H9 (cell line): ENCODE data around the gene LARGE1. TPM values are rescaled to one million over a fixed set of nuclear protein-coding genes. Genes with fewer than 3 reads are reported as not detected.

Experiments
- DNase-seq: peaks from one replicate; pipeline ENCODE4 v3.0.0-alpha.2; 2017
- H2AFZ ChIP-seq: one replicate; pipeline ENCODE4 v1.6.1; 2013; ENCODE audit warnings: mild to moderate bottlenecking, low read length, control low read depth, moderate library complexity
- H2AK5ac ChIP-seq: 2 replicates; pipeline ENCODE4 v1.6.1; 2013; ENCODE audit warnings: low read length, control low read depth, mixed read lengths; ENCODE audit not compliant: insufficient read length
- H2BK120ac ChIP-seq: one replicate; pipeline ENCODE4 v1.6.1; 2013; ENCODE audit warnings: low read depth, mild to moderate bottlenecking, low read length, control low read depth, inconsistent platforms; ENCODE audit not compliant: poor library complexity, severe bottlenecking
- H2BK12ac ChIP-seq: 2 replicates; pipeline ENCODE4 v1.6.1; 2013; ENCODE audit warnings: low read length, control low read depth, mixed read lengths, low read depth; ENCODE audit not compliant: insufficient read length
- H2BK15ac ChIP-seq: 2 replicates; pipeline ENCODE4 v1.6.1; 2013; ENCODE audit warnings: low read depth, low read length, control low read depth
- H2BK20ac ChIP-seq: one replicate; pipeline ENCODE4 v1.6.1; 2013; ENCODE audit warnings: low read depth, mild to moderate bottlenecking, low read length, control low read depth, inconsistent platforms; ENCODE audit not compliant: poor library complexity, severe bottlenecking
- H2BK5ac ChIP-seq: 2 replicates; pipeline ENCODE4 v1.6.1; 2013; ENCODE audit warnings: low read length, control low read depth, mixed read lengths; ENCODE audit not compliant: insufficient read length
- H3K14ac ChIP-seq: 2 replicates; pipeline ENCODE4 v1.6.1; 2013; ENCODE audit warnings: low read length, control low read depth; ENCODE audit not compliant: insufficient read depth
- H3K18ac ChIP-seq: 2 replicates; pipeline ENCODE4 v1.6.1; 2013; ENCODE audit warnings: low read depth, mild to moderate bottlenecking, mixed read lengths, low read length, control low read depth; ENCODE audit not compliant: insufficient read length
- H3K23ac ChIP-seq: 2 replicates; pipeline ENCODE4 v1.6.1; 2013; ENCODE audit warnings: low read length, control low read depth, mixed read lengths, low read depth; ENCODE audit not compliant: insufficient read length
- H3K23me2 ChIP-seq: 2 replicates; pipeline ENCODE4 v1.6.1; 2013; ENCODE audit warnings: low read depth, mild to moderate bottlenecking, mixed read lengths, low read length, control low read depth; ENCODE audit not compliant: insufficient read length, poor library complexity, severe bottlenecking
- H3K27ac ChIP-seq: 2 replicates; pipeline ENCODE4 v1.5.1; 2013; ENCODE audit warnings: low read length, control low read depth, mixed read lengths, low read depth; ENCODE audit not compliant: insufficient read length
- H3K27me3 ChIP-seq: 2 replicates; pipeline ENCODE4 v1.6.1; 2013; ENCODE audit warnings: low read length, control low read depth, inconsistent platforms; ENCODE audit not compliant: insufficient read depth
- H3K4ac ChIP-seq: 2 replicates; pipeline ENCODE4 v1.6.1; 2013; ENCODE audit warnings: low read depth, mild to moderate bottlenecking, control low read depth, inconsistent platforms, low read length, moderate library complexity
- H3K4me1 ChIP-seq: 2 replicates; pipeline ENCODE4 v1.6.1; 2013; ENCODE audit warnings: low read length, control low read depth, inconsistent platforms; ENCODE audit not compliant: insufficient read depth
- H3K4me2 ChIP-seq: 2 replicates; pipeline ENCODE4 v1.6.1; 2013; ENCODE audit warnings: low read length, control low read depth, mixed read lengths; ENCODE audit not compliant: insufficient read length, insufficient read depth
- H3K56ac ChIP-seq: 2 replicates; pipeline ENCODE4 v1.6.1; 2013; ENCODE audit warnings: low read depth, mild to moderate bottlenecking, mixed read lengths, low read length, control low read depth; ENCODE audit not compliant: insufficient read length
- H3K79me1 ChIP-seq: 2 replicates; pipeline ENCODE4 v1.6.1; 2013; ENCODE audit warnings: low read depth, mild to moderate bottlenecking, moderate library complexity, low read length, control low read depth, inconsistent platforms; ENCODE audit not compliant: insufficient read depth, poor library complexity, severe bottlenecking
- H3K79me2 ChIP-seq: 2 replicates; pipeline ENCODE4 v1.6.1; 2013; ENCODE audit warnings: low read length, control low read depth, inconsistent platforms; ENCODE audit not compliant: insufficient read depth
- H3K9ac ChIP-seq: 2 replicates; pipeline ENCODE4 v1.6.1; 2013; ENCODE audit warnings: low read length, control low read depth, mixed read lengths; ENCODE audit not compliant: insufficient read length; ENCODE audit errors: extremely low read depth
- H3K9me3 ChIP-seq: one replicate; pipeline ENCODE4 v1.6.1; 2013; ENCODE audit warnings: low read depth, low read length, inconsistent platforms; ENCODE audit not compliant: control insufficient read depth
- H3T11ph ChIP-seq: one replicate; pipeline ENCODE4 v1.6.1; 2013; ENCODE audit warnings: mild to moderate bottlenecking, low read length, control low read depth, inconsistent platforms
- H4K20me1 ChIP-seq: one replicate; pipeline ENCODE4 v1.6.1; 2013; ENCODE audit not compliant: control insufficient read depth, insufficient read length, insufficient read depth
- H4K5ac ChIP-seq: 2 replicates; pipeline ENCODE4 v1.6.1; 2013; ENCODE audit warnings: low read depth, mild to moderate bottlenecking, mixed read lengths, low read length, control low read depth; ENCODE audit not compliant: insufficient read length
- H4K8ac ChIP-seq: replicated peaks from 2 replicates; pipeline ENCODE4 v1.6.1; 2013; ENCODE audit warnings: low read length, control low read depth, mixed read lengths, low read depth; ENCODE audit not compliant: insufficient read length
- H4K91ac ChIP-seq: 2 replicates; pipeline ENCODE4 v1.6.1; 2013; ENCODE audit warnings: low read depth, mild to moderate bottlenecking, moderate library complexity, mixed read lengths, low read length, control low read depth; ENCODE audit not compliant: insufficient read length
- H3K27ac Mint-ChIP-seq, 3 experiments: 2 replicates in 2 of 3; 3 replicates in 1 of 3; pipeline ENCODE4 v1.8.0; 2020 to 2021; ENCODE audit warnings: mixed read lengths in 3 of 3, mild to moderate bottlenecking in 1 of 3, moderate library complexity in 1 of 3
- H3K27me3 Mint-ChIP-seq: 2 replicates; pipeline ENCODE4 v1.8.0; 2021; ENCODE audit warnings: low read depth, mild to moderate bottlenecking, moderate library complexity, mixed read lengths
- H3K36me3 Mint-ChIP-seq, 3 experiments: 2 replicates in 2 of 3; 3 replicates in 1 of 3; pipeline ENCODE4 v1.8.0; 2020 to 2021; ENCODE audit warnings: low read depth in 3 of 3, mixed read lengths in 3 of 3; ENCODE audit not compliant: insufficient read depth in 1 of 3
- H3K4me1 Mint-ChIP-seq, 2 experiments: 2 replicates each; pipeline ENCODE4 v1.8.0; 2020; ENCODE audit warnings: mixed read lengths in 2 of 2
- H3K4me3 Mint-ChIP-seq, 2 experiments: 2 replicates in 1 of 2; 3 replicates in 1 of 2; pipeline ENCODE4 v1.8.0; 2020 to 2021; ENCODE audit warnings: mild to moderate bottlenecking in 2 of 2, mixed read lengths in 2 of 2, moderate library complexity in 1 of 2
- H3K9me3 Mint-ChIP-seq, 2 experiments: 2 replicates in 1 of 2; 3 replicates in 1 of 2; pipeline ENCODE4 v1.8.0; 2020; ENCODE audit warnings: mild to moderate bottlenecking in 2 of 2, mixed read lengths in 2 of 2, moderate library complexity in 1 of 2
- CTCF ChIP-seq: fragments of 200-600 bp; sonication (generic); conservative IDR thresholded peaks from 3 replicates; pipeline ENCODE4 v1.8.0; 2021; ENCODE audit warnings: antibody characterized with exemption, mild to moderate bottlenecking
- WGBS: extraction: QIAGEN DNeasy Blood & Tissue Kit; methylation state at CpG from one replicate; pipeline ENCODE4 v1.1.7; 2013; ENCODE audit warnings: missing lambda C conversion rate, low lambda C conversion rate, mixed read lengths; ENCODE audit not compliant: insufficient read length; ENCODE audit errors: extremely low coverage; 5-methylcytosine and 5-hydroxymethylcytosine counted together
- total RNA-seq: library from RNA; stranded (reverse); gene quantifications from 2 replicates; pipeline ENCODE4 v1.2.1, GENCODE V29; 2021

LARGE1 gene
- total RNA-seq, 1 experiment from 2014 or later, result 43.5 TPM

DNA sequence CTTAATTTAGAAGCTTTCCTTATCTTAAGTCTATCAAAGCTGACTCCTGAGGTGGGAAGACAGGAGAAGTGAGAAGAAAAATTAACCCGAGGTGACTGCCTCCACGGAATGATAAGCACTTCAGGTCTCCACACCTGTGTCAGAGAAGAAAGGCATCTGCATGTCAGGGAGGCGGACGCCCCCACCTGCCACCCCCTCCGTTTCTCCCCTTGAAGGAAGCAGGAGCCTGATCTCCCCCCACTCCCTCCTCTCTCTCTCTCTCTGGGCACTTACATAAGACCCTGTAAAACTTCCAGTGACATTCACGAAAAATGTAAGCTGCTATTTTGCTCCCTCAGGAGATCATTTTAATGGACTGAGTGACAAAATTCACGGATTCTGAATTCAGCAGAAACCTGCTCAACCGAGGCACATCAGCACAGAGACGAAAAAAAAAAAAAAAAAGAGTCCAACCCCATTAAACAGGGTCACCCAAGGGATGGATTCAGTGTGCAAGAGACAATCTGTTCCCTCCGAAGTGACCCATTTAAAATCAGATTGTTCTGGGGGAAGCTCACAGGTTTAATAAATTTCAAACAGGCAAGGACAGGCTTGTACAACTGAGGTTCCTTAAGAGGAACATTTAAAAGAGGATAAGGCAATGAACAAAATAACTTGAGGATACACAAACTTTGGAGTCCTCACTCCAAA lies 1.5 kb downstream of the LARGE1 start:
- Mint-ChIP-seq H3K36me3 (peaks cover 2 to 5% (median 4%) of the 10 kb centered on the region in 3 experiments; a peak in 4 of 7 replicates), H3K9me3 (no peaks in the 10 kb centered on the region), H3K4me1 (peaks cover 60 to 63% of the 10 kb centered on the region in 2 experiments), H3K27ac (peak overlapping the region in 1 of 3 experiments; percentile 96; a peak in 2 of 7 replicates), H3K27me3 (peaks cover 17% of the 10 kb centered on the region), H3K4me3 (peak overlapping the region; percentile 96 to 98)
- Histone ChIP-seq H2BK12ac (no peak overlapping the region), H2BK15ac (no peak overlapping the region), H3K79me2 (peaks cover 49% of the 10 kb centered on the region), H3K79me1 (no peaks in the 10 kb centered on the region), H3K23me2 (peaks cover 25% of the 10 kb centered on the region), H4K91ac (no peak overlapping the region), H2BK5ac (no peak overlapping the region), H3K23ac (no peak overlapping the region), H3K14ac (no peak overlapping the region), H2AK5ac (no peak overlapping the region), H3K9ac (peak overlapping the region; percentile 33), H3K4me1 (peaks cover 8% of the 10 kb centered on the region; the same call in 1 of the 2 replicates), H3K27ac (no peak overlapping the region), H3T11ph (no peak overlapping the region), H3K4ac (no peak overlapping the region), H4K20me1 (no peaks in the 10 kb centered on the region), H4K8ac (no peak overlapping the region), H2BK120ac (no peak overlapping the region), H3K9me3 (no peaks in the 10 kb centered on the region), H2AFZ (no peak overlapping the region), H3K18ac (no peak overlapping the region), H4K5ac (no peak overlapping the region), H3K27me3 (no peaks in the 10 kb centered on the region; the same call in 1 of the 2 replicates), H2BK20ac (no peak overlapping the region), H3K4me2 (peak overlapping the region; percentile 87), H3K56ac (no peak overlapping the region)
- TF ChIP-seq CTCF, result no peak
- no peak for DNase-seq
- no CpG with 5 or more reads among the region's 10 CpGs for WGBS
